Measurements from ENCODE around the gene MYOM1. TPM values are rescaled to one million over a fixed set of nuclear protein-coding genes. Genes with fewer than 3 reads are reported as not detected.

The MYOM1 gene
- total RNA-seq, 4 donors from 2014 or later = 2.3 to 3.1 (median 3.1) TPM

GRCh38 chr18:3124822-3125221 lies 94.9 kb downstream of the MYOM1 start:
- Histone ChIP-seq H3K27ac (no peak overlapping the region), H3K4me1 (no peaks in the 10 kb centered on the region), H3K4me3 (replicated peaks in 1 of 3) (no peak overlapping the region), H3K9me3 (no peaks in the 10 kb centered on the region), H3K36me3 (no peaks in the 10 kb centered on the region), H3K27me3 (no peaks in the 10 kb centered on the region)
- no peak for DNase-seq
- WGBS, 2 donors = 98 to 100% methylated on average over 1 of the region's 1 CpG
- TF ChIP-seq POLR2A (IDR thresholded peaks at IDR 0.05) (no peak), CTCF (IDR thresholded peaks at IDR 0.05) (no peak)
- intact Hi-C loops (cut with DNase I) = no loop called here

GRCh38 chr18:3122851-3123250 lies 96.9 kb downstream of the MYOM1 start:
- Histone ChIP-seq H3K9me3 (no peaks in the 10 kb centered on the region), H3K36me3 (no peaks in the 10 kb centered on the region), H3K4me3 (replicated peaks in 1 of 3) (no peak overlapping the region), H3K27me3 (no peaks in the 10 kb centered on the region), H3K4me1 (no peaks in the 10 kb centered on the region), H3K27ac (no peak overlapping the region)
- TF ChIP-seq POLR2A (IDR thresholded peaks at IDR 0.05) (no peak), CTCF (IDR thresholded peaks at IDR 0.05) (no peak)
- WGBS, 2 donors = 96 to 98% methylated on average over 5 of the region's 5 CpGs
- intact Hi-C loops (cut with DNase I) = no loop called here
- DNase-seq = no peak

GRCh38 chr18:3121259-3121658 lies 98.5 kb downstream of the MYOM1 start:
- intact Hi-C loops (cut with DNase I) = no loop called here
- Histone ChIP-seq H3K9me3 (no peaks in the 10 kb centered on the region), H3K27me3 (no peaks in the 10 kb centered on the region), H3K4me3 (replicated peaks in 1 of 3) (no peak overlapping the region), H3K36me3 (no peaks in the 10 kb centered on the region), H3K4me1 (no peaks in the 10 kb centered on the region), H3K27ac (no peak overlapping the region)
- TF ChIP-seq POLR2A (IDR thresholded peaks at IDR 0.05) (no peak), CTCF (IDR thresholded peaks at IDR 0.05) (no peak)
- 75 to 94% methylated on average over 2 of the region's 2 CpGs for WGBS, 2 donors
- no peak for DNase-seq

GRCh38 chr18:3120356-3120755 lies 99.4 kb downstream of the MYOM1 start:
- TF ChIP-seq POLR2A (IDR thresholded peaks at IDR 0.05) (no peak), CTCF (IDR thresholded peaks at IDR 0.05) (no peak)
- no peaks in the 10 kb centered on the region for H3K4me1 ChIP-seq
- 89 to 90% methylated on average over 9 of the region's 9 CpGs for WGBS, 2 donors
- H3K9me3 ChIP-seq = no peaks in the 10 kb centered on the region
- H3K36me3 ChIP-seq = no peaks in the 10 kb centered on the region
- no peak overlapping the region for H3K27ac ChIP-seq
- H3K27me3 ChIP-seq = no peaks in the 10 kb centered on the region
- intact Hi-C loops (cut with DNase I) = no loop called here
- no peak for DNase-seq
- H3K4me3 ChIP-seq (replicated peaks in 1 of 3) = no peak overlapping the region

GRCh38 chr18:3119401-3120341 lies 100.1 kb downstream of the MYOM1 start:
- intact Hi-C loops (cut with DNase I) = no loop called here
- TF ChIP-seq POLR2A (IDR thresholded peaks at IDR 0.05) (no peak), CTCF (IDR thresholded peaks at IDR 0.05) (no peak)
- Histone ChIP-seq H3K27me3 (no peaks in the 10 kb centered on the region), H3K4me3 (replicated peaks in 1 of 3) (no peak overlapping the region), H3K36me3 (no peaks in the 10 kb centered on the region), H3K9me3 (no peaks in the 10 kb centered on the region), H3K4me1 (no peaks in the 10 kb centered on the region), H3K27ac (no peak overlapping the region)
- no peak for DNase-seq
- WGBS, 2 donors = 96 to 97% methylated on average over 12 of the region's 12 CpGs

Measured in thyroid gland (tissue), 4 donors.